C1 segment of cervical spinal cord (tissue), 14 donors: ENCODE results near the gene IL1R2.

Source experiments
- DNase-seq, 14 donors: peaks; one replicate each; lab custom pipeline; 2025; lab: John Stamatoyannopoulos, UW

IL1R2 gene

GRCh38 chr2:101991721-101992145, at the start of gene IL1R2:
IL1R2 (plus strand) TSS chr2:101991960; CDS start chr2:102008576, 16,616 bp downstream.
- DNase-seq, result no peak

- no peak for DNase-seq
Measured at GRCh38 chr2:101942851-101943250, 48.9 kb upstream of the IL1R2 start.

- no peak for DNase-seq
Measured at GRCh38 chr2:101946372-101947039, 45.3 kb upstream of the IL1R2 start.

- DNase-seq, result no peak
Measured at GRCh38 chr2:101947374-101947773, 44.4 kb upstream of the IL1R2 start.

GRCh38 chr2:101948625-101949155, 43.1 kb upstream of the IL1R2 start:
- DNase-seq, result no peak

GRCh38 chr2:101949304-101949703, 42.5 kb upstream of the IL1R2 start:
- no peak for DNase-seq

GRCh38 chr2:101951296-101951695, 40.5 kb upstream of the IL1R2 start:
- DNase-seq, result no peak

GRCh38 chr2:101952551-101952950, 39.2 kb upstream of the IL1R2 start:
- DNase-seq, result no peak

GRCh38 chr2:101956465-101957438, 35.0 kb upstream of the IL1R2 start:
- no peak for DNase-seq

GRCh38 chr2:101958061-101958460, 33.7 kb upstream of the IL1R2 start:
- no peak for DNase-seq

- DNase-seq, result no peak
Measured at GRCh38 chr2:101960819-101961337, 30.9 kb upstream of the IL1R2 start.

GRCh38 chr2:101961338-101962191, 30.2 kb upstream of the IL1R2 start:
- DNase-seq, result peak in 13 of 14 donors; percentile 3 to 81 (median 62)

GRCh38 chr2:101962309-101962708, 29.5 kb upstream of the IL1R2 start:
- DNase-seq, result peak in 1 of 14 donors; percentile 23

- DNase-seq, result no peak
Measured at GRCh38 chr2:101963198-101963597, 28.6 kb upstream of the IL1R2 start.

- DNase-seq, result no peak
Measured at GRCh38 chr2:101967826-101968513, 23.8 kb upstream of the IL1R2 start.

GRCh38 chr2:101969723-101970122, 22.0 kb upstream of the IL1R2 start:
- no peak for DNase-seq

GRCh38 chr2:101970901-101971300, 20.9 kb upstream of the IL1R2 start:
- no peak for DNase-seq

GRCh38 chr2:101971836-101972235, 19.9 kb upstream of the IL1R2 start:
- no peak for DNase-seq

GRCh38 chr2:101972621-101973434, 18.9 kb upstream of the IL1R2 start:
- DNase-seq, result no peak

- no peak for DNase-seq
Measured at GRCh38 chr2:101974663-101975062, 17.1 kb upstream of the IL1R2 start.
